DLD1 (cell line): Measurements from ENCODE around the gene TRAF3.
"Not testable (repeated sequence)": the region's sequence is repeated elsewhere in the genome, so short reads cannot be mapped to it uniquely, and the experiment has no call there.

ENCODE experiments used
- in situ Hi-C: cut with HindIII; loops from 2 replicates; pipeline ENCODE4 v1.10.0; 2017; ENCODE audit warnings: low sequenced_read_pairs

Gene TRAF3

DNA sequence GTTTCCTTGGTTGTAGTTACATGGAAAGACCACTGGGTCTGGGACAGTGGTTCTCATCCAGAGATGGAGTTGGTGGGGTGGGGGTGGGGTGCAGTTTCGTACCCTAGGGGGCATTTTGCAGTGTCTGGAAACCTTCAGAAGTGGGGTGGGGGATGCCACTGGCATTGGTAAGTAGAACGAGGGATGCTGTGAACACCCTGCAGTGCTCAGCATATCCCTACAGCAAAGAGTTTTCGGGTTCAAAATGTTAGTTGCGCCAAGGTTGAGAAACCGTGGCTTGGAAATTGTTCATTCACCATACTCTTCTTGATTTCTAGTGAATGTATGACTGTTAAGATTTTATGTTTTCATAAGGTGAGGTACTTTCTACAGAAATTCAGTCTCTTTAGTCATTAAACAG lies 28.7 kb downstream of the TRAF3 start:
- in situ Hi-C loops = no loop called here

- in situ Hi-C loops = no loop called here
Measured at GRCh38 chr14:102806447-102806846, 29.2 kb downstream of the TRAF3 start.

GRCh38 chr14:102807013-102807406 lies 29.8 kb downstream of the TRAF3 start:
- in situ Hi-C loops = no loop called here

GRCh38 chr14:102809870-102810269 lies 32.6 kb downstream of the TRAF3 start:
- in situ Hi-C loops = no loop called here

- in situ Hi-C loops = no loop called here
Measured at GRCh38 chr14:102810523-102810922, 33.3 kb downstream of the TRAF3 start.

GRCh38 chr14:102811254-102811963 lies 34.2 kb downstream of the TRAF3 start:
- in situ Hi-C loops = no loop called here

DNA sequence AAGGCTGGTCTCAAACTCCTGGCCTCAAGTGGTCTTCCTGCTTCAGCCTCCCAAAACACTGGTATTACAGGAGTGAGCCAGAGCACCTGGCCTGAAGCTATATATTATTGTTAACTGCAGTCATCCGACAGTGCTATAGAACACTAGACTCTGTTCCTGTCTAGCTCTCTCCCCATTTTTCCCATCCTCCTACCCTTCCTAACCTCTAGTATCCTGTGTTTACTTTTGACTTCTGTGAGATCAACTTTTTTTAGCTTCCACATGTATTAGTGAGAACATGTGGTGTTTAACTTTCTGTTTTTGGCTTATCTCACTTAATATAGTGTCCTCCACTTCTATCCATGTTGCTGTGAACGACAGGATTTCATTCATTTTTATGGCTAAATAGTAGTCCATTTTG lies 34.7 kb downstream of the TRAF3 start:
- in situ Hi-C loops = no loop called here

GRCh38 chr14:102813691-102814090 lies 36.4 kb downstream of the TRAF3 start:
- in situ Hi-C loops = no loop called here

DNA sequence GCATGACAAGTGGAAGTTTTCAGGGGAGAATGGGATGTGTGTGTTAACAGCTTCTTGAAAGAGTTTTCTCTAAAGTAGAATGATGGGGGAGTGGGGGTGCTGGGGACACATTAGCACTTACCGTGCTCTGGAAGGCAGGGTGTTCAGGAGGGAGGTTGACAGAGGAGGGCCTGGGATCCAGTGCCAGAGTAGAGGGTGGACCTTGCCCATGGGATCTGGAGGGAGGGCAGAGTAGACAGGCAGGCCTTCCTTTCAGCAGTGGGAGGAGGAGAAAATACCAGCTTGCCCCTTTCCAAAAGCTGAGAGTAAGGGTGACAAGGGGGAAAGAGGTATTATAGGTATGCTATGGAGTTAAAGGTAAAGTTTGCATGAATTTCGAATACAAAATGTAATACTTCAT lies 40.1 kb downstream of the TRAF3 start:
- in situ Hi-C loops = no loop called here

DNA sequence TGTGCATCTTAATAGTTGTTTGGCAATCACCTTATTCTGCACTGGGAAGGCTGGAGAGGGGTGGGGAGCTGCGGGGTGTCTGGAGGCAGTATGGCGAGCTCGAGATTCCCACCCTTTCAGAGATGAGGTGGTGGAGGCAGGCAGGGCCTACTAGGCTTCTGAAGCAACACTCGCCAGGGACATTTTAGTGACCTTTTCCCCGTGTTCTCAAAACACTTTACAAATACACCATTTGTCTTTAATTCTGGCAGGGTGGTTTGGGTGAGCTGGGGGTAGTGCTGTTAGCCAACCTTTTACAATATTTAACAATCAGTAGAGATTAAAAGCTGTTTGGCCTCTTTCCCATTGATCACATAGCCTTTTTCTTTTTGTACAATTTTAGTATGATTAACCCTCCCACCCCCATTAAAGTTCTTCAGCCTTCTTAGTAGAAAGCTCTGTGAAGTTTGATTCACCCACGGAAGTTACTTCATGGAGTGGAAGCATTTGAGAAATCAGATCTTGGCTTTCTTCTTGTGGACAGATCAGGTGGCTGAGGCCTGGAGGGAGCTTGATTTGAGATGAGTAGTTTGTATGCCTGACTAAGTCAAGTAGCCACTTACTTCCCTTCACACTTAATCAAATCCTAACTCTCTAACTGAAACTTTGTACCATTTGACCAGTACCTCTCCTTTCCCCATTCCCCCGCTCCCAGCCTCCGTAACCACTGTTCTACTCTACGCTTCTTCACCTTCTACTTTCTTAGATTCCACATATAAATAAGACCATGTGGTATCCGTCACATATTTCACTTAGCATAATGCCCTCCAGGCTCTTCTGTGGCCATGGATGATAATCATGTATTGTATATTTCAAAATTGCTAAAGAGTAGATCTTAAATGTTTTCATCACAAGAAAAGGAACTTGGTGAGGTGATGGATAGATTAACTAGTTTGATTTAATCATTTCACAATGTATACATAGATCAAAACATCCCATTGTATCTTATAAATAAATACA lies 41.0 kb downstream of the TRAF3 start:
- in situ Hi-C loops = no loop called here

- in situ Hi-C loops = no loop called here
Measured at GRCh38 chr14:102819176-102819628, 42.0 kb downstream of the TRAF3 start.

DNA sequence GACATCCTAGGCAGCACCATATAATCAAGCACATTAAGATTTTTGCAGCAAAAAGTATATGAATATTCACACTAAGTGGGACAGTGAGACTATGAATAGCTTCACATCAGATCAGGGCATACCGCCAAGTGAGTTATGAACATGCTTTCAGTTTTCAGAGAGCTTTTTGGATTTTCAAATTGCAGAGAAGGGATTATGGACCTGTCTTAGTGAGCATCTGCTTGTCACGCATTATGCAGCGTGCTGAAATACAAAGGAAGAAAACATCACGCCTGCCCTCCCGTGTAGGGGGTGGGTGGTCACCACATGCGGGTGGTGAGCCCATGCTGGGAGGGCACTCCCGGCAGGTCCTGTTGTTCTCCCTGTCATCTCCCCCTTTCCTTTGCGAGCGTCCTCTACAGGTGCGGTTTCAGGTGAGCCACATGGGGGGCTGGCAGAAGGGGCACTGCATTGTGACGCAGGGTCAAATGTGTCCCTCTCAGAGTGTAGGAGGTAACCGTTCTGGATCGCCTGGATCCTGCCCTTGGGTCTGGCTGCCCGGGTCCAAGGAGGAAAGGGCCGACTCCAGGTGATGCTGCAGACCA lies 42.6 kb downstream of the TRAF3 start:
- in situ Hi-C loops = no loop called here

DNA sequence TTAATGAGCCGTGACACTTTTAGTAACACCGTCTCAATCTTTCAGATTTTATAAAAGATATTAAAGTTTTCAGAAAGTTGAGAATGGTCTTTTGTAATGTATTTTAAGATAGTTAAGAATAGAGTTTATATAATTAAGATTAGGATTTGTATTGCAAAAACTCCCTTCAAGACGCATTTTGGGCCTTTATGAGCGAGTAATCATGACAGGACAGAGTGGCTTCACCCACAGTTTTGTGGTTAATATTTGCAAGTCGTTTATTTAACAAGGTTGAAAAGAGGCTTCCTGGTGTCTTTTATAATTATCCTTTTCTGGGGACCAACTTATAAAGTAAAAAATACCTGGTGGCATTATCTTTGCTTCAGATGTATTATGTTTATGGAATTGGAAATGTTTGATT lies 44.0 kb downstream of the TRAF3 start:
- in situ Hi-C loops = no loop called here

GRCh38 chr14:102822311-102822863 lies 45.1 kb downstream of the TRAF3 start:
- in situ Hi-C loops = no loop called here

DNA sequence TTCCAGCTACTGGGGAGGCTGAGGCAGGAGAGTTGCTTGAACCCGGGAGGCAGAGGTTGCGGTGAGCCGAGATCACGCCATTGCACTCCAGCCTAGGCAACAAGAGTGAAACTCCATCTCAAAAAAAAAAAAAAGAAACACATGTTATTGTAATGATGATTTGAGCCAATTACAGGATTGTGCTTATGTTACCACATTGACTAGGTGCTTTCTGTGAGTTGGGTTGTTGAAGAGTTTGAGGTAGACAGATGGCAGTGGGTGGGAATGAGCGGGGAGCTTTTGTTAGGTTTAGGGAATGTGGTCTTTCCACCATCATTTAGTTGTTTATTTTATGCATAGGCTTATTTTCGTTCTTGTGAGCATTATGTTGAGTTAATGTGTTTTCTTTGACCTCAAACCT lies 45.6 kb downstream of the TRAF3 start:
- in situ Hi-C loops = not testable (repeated sequence)

DNA sequence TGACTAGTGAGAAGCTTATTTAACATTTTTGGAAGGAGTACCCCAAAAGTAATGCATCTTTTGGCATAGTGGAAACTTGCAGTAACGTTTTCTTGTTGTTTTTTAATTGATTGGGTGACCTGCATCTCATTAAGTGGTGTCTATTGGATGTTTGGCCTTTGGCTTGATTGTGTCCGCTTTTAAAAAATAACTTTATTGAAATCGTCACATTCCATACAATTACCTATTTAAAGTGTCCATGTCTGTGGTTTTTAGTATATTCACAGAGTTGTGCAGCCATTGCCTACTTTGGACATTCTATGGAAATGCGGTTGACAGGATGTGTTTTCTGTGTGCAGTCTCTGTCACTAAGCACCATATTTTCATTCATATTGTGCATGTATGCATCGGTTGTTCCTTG lies 46.3 kb downstream of the TRAF3 start:
- in situ Hi-C loops = no loop called here

DNA sequence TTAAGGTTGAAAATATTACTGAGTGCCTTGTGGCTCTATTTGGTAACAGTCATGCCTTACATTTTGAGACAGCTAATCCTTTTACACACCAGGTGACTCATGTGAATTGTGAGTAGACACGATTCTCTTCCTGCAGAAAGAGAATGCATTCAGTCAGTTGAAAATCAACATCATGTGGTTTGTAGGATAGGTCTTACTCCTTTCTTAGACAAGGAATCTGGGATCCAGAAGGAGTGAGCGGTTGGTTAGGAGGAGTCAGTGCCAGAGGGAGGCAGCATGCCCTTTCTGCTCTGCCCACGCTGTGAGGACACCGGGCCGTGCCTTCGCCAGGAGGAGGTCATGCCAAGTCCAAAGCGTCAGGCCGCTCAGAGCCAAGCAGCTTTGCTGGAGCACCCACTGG lies 47.6 kb downstream of the TRAF3 start:
- in situ Hi-C loops = no loop called here

DNA sequence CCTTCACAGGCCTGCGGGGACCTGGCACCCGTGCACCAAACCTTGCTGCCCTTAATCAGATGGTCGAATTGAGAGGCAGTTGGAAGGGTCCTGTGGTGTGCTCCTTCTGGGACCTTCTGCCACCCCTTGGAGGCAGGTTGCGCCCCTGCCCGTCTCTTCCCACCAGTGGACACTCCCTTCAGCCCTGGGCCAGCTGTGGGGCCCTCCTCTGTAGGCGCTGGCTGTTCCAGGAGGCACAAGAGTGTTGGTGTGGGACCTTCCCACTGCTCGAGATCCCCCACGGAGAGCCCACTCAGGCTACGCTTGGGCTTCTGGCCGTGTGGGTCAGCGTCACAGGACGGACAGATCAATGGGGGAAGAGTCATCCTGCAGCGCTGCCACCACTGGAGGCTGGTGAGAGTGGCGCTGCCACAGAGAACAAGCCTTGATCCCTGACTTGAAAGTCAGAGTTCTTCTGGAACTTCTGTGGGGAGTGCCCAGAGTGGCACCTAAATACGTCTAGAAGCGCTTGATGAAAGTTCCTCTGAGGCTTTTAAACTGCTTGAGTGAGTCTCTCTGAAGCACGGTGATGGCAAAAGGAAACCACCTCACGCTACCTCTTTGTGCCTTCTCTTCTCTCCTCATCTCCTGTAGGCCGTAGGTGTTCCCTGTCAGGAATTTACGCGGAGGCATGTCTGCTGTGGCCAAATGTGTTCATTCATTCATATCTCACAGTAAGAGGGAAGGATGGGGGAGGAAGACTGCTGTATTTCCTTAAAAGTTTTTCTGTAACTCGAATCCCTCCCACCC lies 48.3 kb downstream of the TRAF3 start:
- in situ Hi-C loops = no loop called here

- in situ Hi-C loops = no loop called here
Measured at GRCh38 chr14:102826161-102826560, 48.9 kb downstream of the TRAF3 start.
